ENCODE data around the gene CD44.
A peak's percentile ranks its signal among the peaks of the same experiment; 100 is the strongest.

Gene CD44

GRCh38 chr11:35270342-35270741 is 131.4 kb downstream of the CD44 start:
- DNase-seq = no peak

- no peak for DNase-seq
Observed at GRCh38 chr11:35271031-35271430, 132.1 kb downstream of the CD44 start.

- DNase-seq = no peak
Observed at GRCh38 chr11:35272391-35272902, 133.5 kb downstream of the CD44 start.

- DNase-seq = peak; percentile 65
Observed at GRCh38 chr11:35274909-35275785, 136.2 kb downstream of the CD44 start.

GRCh38 chr11:35275786-35276170 is 136.8 kb downstream of the CD44 start:
- DNase-seq = no peak

GRCh38 chr11:35276396-35277145 is 137.6 kb downstream of the CD44 start:
- DNase-seq = no peak

GRCh38 chr11:35277827-35278226 is 138.9 kb downstream of the CD44 start:
- no peak for DNase-seq

- no peak for DNase-seq
Observed at GRCh38 chr11:35280727-35281126, 141.8 kb downstream of the CD44 start.

- no peak for DNase-seq
Observed at GRCh38 chr11:35281169-35281688, 142.3 kb downstream of the CD44 start.
